DMS 273 (cell line): Measurements from ENCODE around the gene TMEM198.

ENCODE experiments used
- DNase-seq: peaks from one replicate; lab custom pipeline; 2025; ENCODE audit not compliant: unreplicated experiment; lab: John Stamatoyannopoulos, UW

The TMEM198 gene

GRCh38 chr2:219543596-219544358 lies at the start of gene TMEM198, which contains the start of gene CHPF:
Gene TMEM198, plus strand, starts transcription at chr2:219544028. Its CDS starts 700 bp downstream, at chr2:219544728.
Gene CHPF, minus strand, starts transcription at chr2:219543809. Its CDS starts 271 bp downstream, at chr2:219543538.
- DNase-seq = peak; percentile 99

GRCh38 chr2:219494952-219495530 lies 48.8 kb upstream of the TMEM198 start:
- DNase-seq = peak; percentile 33

- DNase-seq = peak; percentile 95
Observed at GRCh38 chr2:219495531-219496122, 48.2 kb upstream of the TMEM198 start.

- DNase-seq = no peak
Observed at GRCh38 chr2:219496247-219496824, 47.5 kb upstream of the TMEM198 start.

- DNase-seq = no peak
Observed at GRCh38 chr2:219496825-219497494, 46.9 kb upstream of the TMEM198 start.

- DNase-seq = peak; percentile 54
Observed at GRCh38 chr2:219497495-219498279, 46.1 kb upstream of the TMEM198 start.

- DNase-seq = peak; percentile 99
Observed at GRCh38 chr2:219498280-219499057, 45.4 kb upstream of the TMEM198 start, which contains the start of gene GMPPA. Gene GMPPA, plus strand, starts transcription at chr2:219498891. Its CDS starts 1,085 bp downstream, at chr2:219499976.

GRCh38 chr2:219499058-219499307 lies 44.8 kb upstream of the TMEM198 start:
- no peak for DNase-seq

GRCh38 chr2:219499555-219499954 lies 44.3 kb upstream of the TMEM198 start:
- DNase-seq = no peak

- DNase-seq = peak; percentile 57
Observed at GRCh38 chr2:219500135-219500534, 43.7 kb upstream of the TMEM198 start.

GRCh38 chr2:219501849-219502248 lies 42.0 kb upstream of the TMEM198 start:
- no peak for DNase-seq

GRCh38 chr2:219502618-219503017 lies 41.2 kb upstream of the TMEM198 start:
- no peak for DNase-seq

GRCh38 chr2:219505585-219505984 lies 38.2 kb upstream of the TMEM198 start:
- no peak for DNase-seq

GRCh38 chr2:219506153-219506801 lies 37.6 kb upstream of the TMEM198 start:
- peak; percentile 88 for DNase-seq

- peak; percentile 98 for DNase-seq
Observed at GRCh38 chr2:219506802-219507526, 36.9 kb upstream of the TMEM198 start.

- peak; percentile 89 for DNase-seq
Observed at GRCh38 chr2:219507581-219508443, 36.0 kb upstream of the TMEM198 start.

- DNase-seq = peak; percentile 57
Observed at GRCh38 chr2:219508444-219508734, 35.4 kb upstream of the TMEM198 start.
